Measurements from ENCODE around the gene RIT2.

GRCh38 chr18:43007365-43007764 lies 108.1 kb downstream of the RIT2 start:
- no peak for TF ChIP-seq EZH2 (IDR thresholded peaks at IDR 0.05)
- TF ChIP-seq CTCF (IDR thresholded peaks at IDR 0.05), result no peak
- TF ChIP-seq EZH2phosphoT487 (IDR thresholded peaks at IDR 0.05), result no peak
